ENCODE measurements around the gene MSANTD4. TPM values are rescaled to one million over a fixed set of nuclear protein-coding genes. Genes with fewer than 3 reads are reported as not detected.

The MSANTD4 gene
- polyA plus RNA-seq, 3 donors, result 1.8 to 2.5 (median 2.1) TPM

- Histone ChIP-seq H3K4me1 (ENCODE audit: control insufficient read depth in 1 of 2, insufficient read depth in 2 of 2, low read length in 2 of 2) (no peaks in the 10 kb centered on the region), H3K79me2 (ENCODE audit: insufficient read depth, low read length) (no peaks in the 10 kb centered on the region), H3K27ac (ENCODE audit: low read depth in 1 of 2, low read length in 2 of 2) (no peak overlapping the region), H2AFZ (ENCODE audit: insufficient read depth, low read depth, low read length, poor library complexity, severe bottlenecking) (no peak overlapping the region), H3K9me3 (replicated peaks in 1 of 2; ENCODE audit: control insufficient read depth in 1 of 2, insufficient read depth in 1 of 2, low read length in 2 of 2) (peaks cover 0 to 3% of the 10 kb centered on the region in 2 donors), H3K4me2 (replicated peaks; ENCODE audit: extremely low read depth, low read length, poor library complexity, severe bottlenecking) (no peak overlapping the region), H3K36me3 (replicated peaks in 1 of 2; ENCODE audit: control insufficient read depth in 1 of 2, insufficient read depth in 2 of 2, low read length in 2 of 2) (no peaks in the 10 kb centered on the region), H3K9ac (ENCODE audit: insufficient read depth, low read length, poor library complexity, severe bottlenecking) (no peak overlapping the region), H3K27me3 (ENCODE audit: control insufficient read depth in 2 of 2, insufficient read depth in 2 of 2, low read length in 2 of 2) (no peaks in the 10 kb centered on the region), H3K4me3 (replicated peaks in 1 of 3; ENCODE audit: low read depth in 2 of 3, low read length in 3 of 3) (no peak overlapping the region), H4K20me1 (ENCODE audit: insufficient read depth, low read length) (no peaks in the 10 kb centered on the region)
- no peak for DNase-seq
- no peak overlapping the region for H3K4me3 Mint-ChIP-seq
- intact Hi-C loops (cut with micrococcal nuclease), result no loop called here
- TF ChIP-seq CTCF (IDR thresholded peaks at IDR 0.05), result no peak
- no peaks in the 10 kb centered on the region for H3K4me1 Mint-ChIP-seq
- H3K27ac Mint-ChIP-seq, result no peak overlapping the region
- WGBS (ENCODE audit: insufficient coverage), result no CpG with 5 or more reads among the region's 1 CpG
- H3K36me3 Mint-ChIP-seq, result no peaks in the 10 kb centered on the region
- no peaks in the 10 kb centered on the region for H3K27me3 Mint-ChIP-seq (ENCODE audit: low read depth in 3 of 3)
- peaks cover 0 to 5% (median 0%) of the 10 kb centered on the region in 7 donors for H3K9me3 Mint-ChIP-seq
These were observed 46.9 kb downstream of the MSANTD4 start for GRCh38 chr11:105975128-105975527.

- H3K36me3 Mint-ChIP-seq, result no peaks in the 10 kb centered on the region
- Histone ChIP-seq H3K27ac (ENCODE audit: low read depth in 1 of 2, low read length in 2 of 2) (no peak overlapping the region), H3K4me1 (ENCODE audit: control insufficient read depth in 1 of 2, insufficient read depth in 2 of 2, low read length in 2 of 2) (no peaks in the 10 kb centered on the region), H3K36me3 (replicated peaks in 1 of 2; ENCODE audit: control insufficient read depth in 1 of 2, insufficient read depth in 2 of 2, low read length in 2 of 2) (no peaks in the 10 kb centered on the region), H2AFZ (ENCODE audit: insufficient read depth, low read depth, low read length, poor library complexity, severe bottlenecking) (no peak overlapping the region), H3K4me2 (replicated peaks; ENCODE audit: extremely low read depth, low read length, poor library complexity, severe bottlenecking) (no peak overlapping the region), H3K79me2 (ENCODE audit: insufficient read depth, low read length) (no peaks in the 10 kb centered on the region), H3K9ac (ENCODE audit: insufficient read depth, low read length, poor library complexity, severe bottlenecking) (no peak overlapping the region), H3K4me3 (replicated peaks in 1 of 3; ENCODE audit: low read depth in 2 of 3, low read length in 3 of 3) (no peak overlapping the region), H3K27me3 (ENCODE audit: control insufficient read depth in 2 of 2, insufficient read depth in 2 of 2, low read length in 2 of 2) (no peaks in the 10 kb centered on the region), H3K9me3 (replicated peaks in 1 of 2; ENCODE audit: control insufficient read depth in 1 of 2, insufficient read depth in 1 of 2, low read length in 2 of 2) (no peaks in the 10 kb centered on the region), H4K20me1 (ENCODE audit: insufficient read depth, low read length) (no peaks in the 10 kb centered on the region)
- H3K27me3 Mint-ChIP-seq (ENCODE audit: low read depth in 3 of 3), result peaks cover 0 to 2% (median 0%) of the 10 kb centered on the region in 3 donors
- H3K4me1 Mint-ChIP-seq, result no peaks in the 10 kb centered on the region
- no peak overlapping the region for H3K27ac Mint-ChIP-seq
- no peak overlapping the region for H3K4me3 Mint-ChIP-seq
- DNase-seq, result no peak
- no peaks in the 10 kb centered on the region for H3K9me3 Mint-ChIP-seq
- TF ChIP-seq CTCF (IDR thresholded peaks at IDR 0.05), result no peak
- intact Hi-C loops (cut with micrococcal nuclease), result no loop called here
- no CpG with 5 or more reads among the region's 1 CpG for WGBS (ENCODE audit: insufficient coverage)
These were observed 52.3 kb downstream of the MSANTD4 start for GRCh38 chr11:105969756-105970155.
